Activated CD8-positive, alpha-beta memory T cell treated with anti-CD3 and anti-CD28 coated beads, Interleukin-2, amount 50 U/mL, for 24 hours (primary cell): ENCODE data around the gene ORC5.

Source experiments
- DNase-seq: peaks from one replicate; pipeline ENCODE4 v3.0.0-alpha.2; 2020; ENCODE audit errors: extremely low read depth

The ORC5 gene

DNA sequence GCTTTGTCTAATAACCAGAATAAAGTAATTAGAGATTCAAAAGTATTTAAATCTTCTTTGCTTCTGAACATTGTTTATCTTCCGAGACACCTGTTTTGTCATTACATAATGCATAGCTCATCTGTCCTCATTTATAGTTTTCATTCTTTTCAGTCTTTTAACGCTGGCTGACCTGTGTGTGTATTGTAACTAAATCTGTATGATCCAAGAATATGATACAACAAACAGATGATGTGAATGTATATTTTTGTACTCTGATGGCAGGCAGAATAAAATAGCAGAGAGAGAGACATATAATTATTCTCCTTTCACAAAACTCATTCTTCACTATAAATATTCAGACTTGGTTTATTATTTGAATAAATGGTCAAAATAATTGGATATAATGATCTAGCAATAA, 80.6 kb downstream of the ORC5 start:
- DNase-seq: no peak

DNA sequence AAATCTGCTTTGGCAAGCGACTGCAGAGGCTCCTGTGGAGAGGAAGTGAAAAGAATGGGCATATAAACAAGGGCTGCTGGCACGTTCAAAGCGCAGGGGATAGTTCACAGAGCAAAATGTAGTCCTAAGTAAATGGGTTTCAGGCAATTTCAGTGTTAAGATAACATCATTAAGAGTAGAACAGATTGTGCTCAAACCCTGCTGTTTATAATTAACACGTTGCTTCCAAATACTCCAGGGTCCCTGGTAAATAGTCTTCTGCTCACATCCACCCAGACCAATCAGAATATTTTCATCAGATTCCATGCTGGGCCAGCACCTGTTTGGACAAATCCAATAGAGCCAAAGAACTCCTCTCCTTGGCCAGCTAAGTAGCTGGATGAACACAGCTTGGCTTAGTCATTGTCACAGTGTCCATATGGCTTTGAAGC, 81.4 kb downstream of the ORC5 start:
- no peak for DNase-seq

DNA sequence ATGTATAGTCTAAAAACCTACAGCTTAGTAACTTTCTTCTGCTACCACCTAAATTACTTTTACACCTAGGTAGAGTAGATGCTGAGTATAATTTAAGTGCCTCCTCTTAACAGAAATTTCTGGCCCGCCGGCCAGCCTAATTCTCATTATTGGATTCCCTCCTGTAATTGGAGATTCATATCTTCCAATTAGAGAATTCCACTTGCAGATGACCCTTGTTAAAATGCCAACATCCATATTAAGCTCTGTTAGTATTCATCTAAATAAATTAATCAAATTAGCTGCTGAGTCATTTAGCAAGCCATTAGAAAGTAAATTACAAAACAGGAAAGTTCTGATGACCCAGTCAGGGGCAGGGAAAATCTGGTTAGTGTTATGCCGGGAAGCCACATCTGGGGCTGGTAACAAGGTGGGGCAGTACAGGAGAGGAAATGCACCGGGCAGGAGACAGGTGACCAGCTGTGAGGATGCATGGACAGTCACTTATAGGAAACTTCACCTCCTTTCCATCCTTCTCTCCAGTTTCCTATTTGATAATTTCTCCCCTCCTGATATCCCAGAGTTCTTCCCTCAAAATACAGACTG, 82.8 kb downstream of the ORC5 start:
- DNase-seq: no peak

DNA sequence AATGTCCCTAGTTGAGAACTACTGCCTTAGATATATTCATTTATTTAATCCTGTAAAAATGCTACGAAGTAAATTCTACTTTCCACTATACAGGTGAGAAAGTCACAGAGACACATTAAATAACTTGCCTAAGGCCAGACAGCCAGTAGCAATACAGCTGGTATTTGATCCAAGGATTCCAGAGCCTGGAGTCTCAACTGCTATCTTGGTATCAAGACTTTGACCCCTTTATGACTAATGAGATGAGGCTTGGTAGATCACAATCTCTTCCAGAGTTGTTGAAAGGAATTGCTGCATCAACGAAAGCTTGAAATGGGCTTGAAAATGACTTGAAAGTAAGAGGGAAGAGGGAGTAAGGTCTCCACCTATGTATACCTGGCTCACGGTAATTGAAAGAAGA, 83.3 kb downstream of the ORC5 start:
- no peak for DNase-seq

DNA sequence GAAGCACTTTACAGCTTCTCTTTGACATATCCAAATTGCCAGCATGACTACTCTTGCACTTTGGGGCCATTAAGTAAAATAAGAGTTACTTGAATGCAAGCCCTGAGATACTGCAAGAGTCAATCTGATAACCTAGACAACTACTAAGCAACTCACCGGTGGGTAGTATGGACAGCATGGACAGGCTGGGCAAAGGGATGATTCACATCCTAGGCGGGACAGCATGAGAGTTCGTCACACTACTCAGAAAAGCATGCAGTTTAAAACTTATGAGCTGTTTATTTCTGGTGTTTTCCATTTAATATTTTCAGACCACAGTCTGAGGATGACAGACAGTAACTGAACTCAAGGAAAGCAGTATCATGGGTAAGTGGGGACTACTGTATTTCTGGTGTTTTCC, 84.0 kb downstream of the ORC5 start:
- DNase-seq: no peak

DNA sequence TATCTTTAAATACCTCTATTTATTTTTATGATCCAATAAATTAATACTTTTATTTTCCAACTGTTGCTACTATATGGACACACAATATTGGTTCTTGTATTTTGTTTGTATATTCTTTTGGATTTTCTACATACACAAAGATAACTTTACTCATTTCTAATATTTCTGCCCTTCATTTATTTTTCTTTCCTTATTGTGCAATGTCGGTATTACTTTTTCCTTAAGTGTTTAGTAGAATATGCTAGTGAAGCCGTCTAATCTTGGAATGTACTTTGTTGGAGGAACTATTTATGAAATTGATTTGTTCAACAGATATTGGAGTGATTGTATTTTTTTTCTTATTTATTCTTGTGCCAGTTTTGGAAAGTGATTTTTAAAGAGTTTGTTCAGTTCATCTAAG, 94.0 kb downstream of the ORC5 start:
- no peak for DNase-seq

DNA sequence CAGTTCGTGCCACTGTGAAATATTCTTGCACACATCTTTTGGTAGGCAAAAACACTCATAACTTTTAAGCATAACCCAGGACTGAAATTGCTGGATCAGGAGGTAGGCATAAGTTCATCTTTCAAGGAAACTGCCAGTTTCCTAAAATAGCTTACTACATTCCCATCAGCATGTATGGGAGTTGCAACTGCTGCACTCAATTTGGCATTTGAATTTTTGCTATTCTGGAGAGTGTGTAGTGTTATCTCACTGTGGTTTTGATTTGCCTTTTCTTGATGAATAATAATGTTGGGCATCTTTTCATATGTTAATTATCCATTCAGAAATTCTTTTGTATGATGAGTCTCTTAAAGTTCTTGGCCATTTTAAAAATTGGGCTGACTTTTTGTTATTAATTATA, 95.2 kb downstream of the ORC5 start:
- DNase-seq: no peak

DNA sequence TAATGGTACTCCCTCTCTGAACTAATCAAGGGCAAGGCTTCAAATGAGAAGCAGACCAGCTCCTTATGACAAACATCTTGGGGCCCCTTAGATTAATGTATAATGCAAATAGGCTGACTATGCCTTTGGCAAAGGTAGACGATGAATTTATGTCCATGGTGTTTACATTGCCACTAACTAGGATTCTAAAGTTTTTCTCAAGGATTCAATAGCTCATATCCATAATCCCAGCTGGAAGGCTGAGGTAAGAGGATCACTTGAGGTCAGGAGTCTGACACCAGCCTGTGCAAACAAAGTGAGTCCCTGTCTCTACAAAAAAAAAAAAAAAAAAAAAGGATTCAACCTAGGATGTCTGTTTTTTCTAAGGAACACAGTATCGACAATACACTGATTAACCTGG, 96.5 kb downstream of the ORC5 start:
- DNase-seq: no peak

DNA sequence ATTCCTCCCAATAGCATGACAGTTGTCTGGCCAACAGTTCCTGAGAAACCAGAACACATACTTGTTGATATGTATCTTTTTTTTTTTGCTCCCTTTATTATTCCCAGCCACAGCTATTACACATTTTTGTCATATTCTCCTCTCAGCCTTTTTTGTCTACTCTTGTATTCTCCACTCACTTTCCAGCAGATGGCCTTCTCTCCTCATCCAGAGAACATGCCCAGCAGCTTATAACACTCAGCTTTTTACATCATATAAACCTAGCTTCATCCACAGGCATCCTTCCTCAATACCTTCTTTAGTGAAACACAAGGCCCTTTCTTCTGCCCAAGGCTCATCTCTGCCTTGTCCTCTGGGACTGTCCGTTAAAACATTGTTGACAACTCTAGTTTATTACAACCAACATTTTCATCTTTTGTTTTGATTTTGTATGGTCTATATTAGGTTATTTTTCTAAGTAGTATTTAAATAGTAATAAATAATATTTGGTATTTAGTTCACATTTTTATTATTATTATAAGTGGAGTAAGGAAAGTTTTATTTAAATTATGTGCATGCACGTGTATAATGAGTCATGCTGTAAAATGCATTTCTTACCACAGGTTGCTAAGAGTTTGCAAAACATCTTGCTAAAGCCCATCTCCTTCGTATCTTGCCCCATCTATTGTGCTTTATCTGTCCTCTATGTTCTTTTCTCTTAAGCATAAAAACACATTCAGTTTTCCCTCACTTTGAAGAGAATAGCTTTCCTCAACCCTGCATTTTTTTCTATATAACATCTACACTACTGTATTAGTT, 101.5 kb downstream of the ORC5 start:
- no peak for DNase-seq

DNA sequence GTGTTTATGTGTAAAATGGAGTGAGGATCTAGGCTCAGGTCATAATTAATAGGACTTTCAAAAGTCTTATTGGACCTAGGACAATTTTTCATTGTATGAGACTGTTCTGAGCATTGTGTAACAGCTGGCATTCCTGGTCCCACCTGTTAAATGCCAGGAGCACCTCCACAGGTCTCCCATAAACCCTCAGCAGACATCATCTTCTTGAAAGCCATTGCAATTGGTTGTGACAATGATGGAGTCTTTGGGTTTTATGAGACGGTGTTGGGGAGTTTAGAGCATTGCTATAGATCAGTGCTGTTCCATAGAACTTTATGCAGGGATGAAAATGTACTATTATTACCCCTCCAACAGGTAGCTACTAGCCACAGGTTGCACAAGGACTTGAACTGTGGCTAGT, 108.9 kb downstream of the ORC5 start:
- DNase-seq: no peak

DNA sequence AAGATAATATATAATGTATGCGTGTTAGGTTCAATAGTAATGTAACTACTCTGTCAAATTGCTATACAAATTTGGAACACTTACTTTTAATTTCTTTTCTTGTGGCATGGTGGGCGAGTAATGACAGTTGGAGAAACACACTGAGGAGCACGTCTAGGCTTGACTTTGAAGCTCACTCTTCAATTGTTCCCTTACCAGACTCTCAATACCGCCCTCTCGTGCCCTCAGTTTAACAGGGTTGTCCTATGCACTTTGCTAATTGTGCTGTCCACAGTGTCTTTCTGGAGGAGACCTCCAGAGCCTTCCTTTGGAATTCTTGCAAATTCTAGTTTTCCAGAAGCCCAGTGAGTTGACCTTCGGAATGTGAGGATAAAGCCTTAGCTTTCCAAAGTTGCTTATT, 111.1 kb downstream of the ORC5 start:
- DNase-seq: no peak

DNA sequence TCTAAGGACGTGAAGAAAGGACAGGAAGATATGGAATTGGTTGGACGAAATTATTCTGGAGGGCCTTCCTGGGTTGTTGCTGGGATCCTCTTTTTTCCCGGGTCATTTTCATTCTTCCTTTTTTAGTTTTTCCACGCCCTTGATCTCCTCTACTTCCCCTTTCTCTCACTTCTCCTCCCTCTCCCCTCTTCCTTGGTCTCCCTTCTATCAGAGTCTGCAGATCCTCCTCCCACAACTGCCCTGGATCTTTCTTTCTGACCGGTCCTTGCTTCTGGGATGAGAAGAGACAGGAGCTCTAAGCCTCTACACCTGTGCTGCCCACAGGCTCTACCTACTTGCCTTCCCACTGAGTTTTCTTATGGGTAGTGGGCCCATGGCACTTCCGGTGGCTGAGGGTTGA, 114.7 kb downstream of the ORC5 start:
- no peak for DNase-seq

DNA sequence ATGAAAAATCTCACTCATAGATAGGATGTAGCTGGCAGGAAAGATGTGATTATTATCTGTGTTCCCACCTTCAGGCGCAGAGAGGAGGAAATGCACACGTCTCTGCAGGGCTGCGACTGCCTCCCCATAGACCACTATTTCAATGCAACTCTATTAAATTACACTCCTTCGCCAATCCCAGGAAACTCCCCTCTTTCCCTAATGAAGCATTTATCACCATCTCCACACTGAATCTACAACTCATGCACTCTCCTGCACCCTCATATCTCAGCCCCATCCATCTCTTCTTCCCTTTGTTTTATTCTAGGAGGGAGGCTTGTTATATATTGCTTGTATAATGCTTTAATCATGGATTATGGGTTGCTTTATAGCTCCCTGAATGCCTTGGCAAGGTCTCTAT, 116.6 kb downstream of the ORC5 start:
- DNase-seq: no peak

DNA sequence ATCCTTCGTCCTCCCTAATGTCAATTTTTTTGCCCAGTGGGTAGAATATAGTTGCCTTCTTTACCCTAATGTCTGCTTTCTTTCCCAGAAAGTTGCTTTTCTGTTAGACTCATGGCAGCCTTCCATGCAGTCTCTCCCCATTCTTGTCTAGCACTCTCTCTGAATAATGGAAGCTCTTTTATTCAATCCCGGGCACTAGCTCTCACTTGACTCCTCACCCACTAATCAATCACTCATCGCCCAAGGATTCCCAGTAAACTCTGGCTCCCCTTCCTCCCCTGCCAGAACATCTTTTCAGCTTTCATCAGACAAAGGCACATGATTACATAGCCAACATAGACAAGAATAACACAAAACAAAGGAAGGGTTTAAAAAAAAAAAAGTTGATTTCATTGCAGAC, 118.2 kb downstream of the ORC5 start:
- DNase-seq: no peak

DNA sequence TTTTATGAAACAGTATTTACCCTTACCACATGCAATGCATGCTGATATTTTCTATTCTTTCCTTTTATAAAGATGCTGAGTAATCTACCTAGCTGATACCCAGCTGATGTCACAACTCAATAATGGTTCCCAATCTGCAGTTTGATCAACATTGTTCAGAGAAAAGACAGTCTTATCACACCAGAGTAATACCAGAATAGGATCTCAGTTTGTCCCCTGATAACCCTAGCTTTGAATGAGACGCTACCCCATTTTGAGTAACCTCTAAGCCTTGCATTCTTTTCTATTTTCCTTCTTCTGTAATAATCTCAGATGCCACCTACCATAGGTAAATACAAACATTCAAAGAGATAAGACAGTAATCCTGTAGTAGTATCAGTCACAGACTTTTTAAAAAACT, 118.8 kb downstream of the ORC5 start:
- no peak for DNase-seq
